ENCODE data around the gene TSPAN16.

- TF ChIP-seq POLR2A (IDR thresholded peaks at IDR 0.05) = no peak
- TF ChIP-seq CTCF (IDR thresholded peaks at IDR 0.05) = no peak
Measured at GRCh38 chr19:11261431-11261970, 34.5 kb upstream of the TSPAN16 start.
